HK-2 (cell line): ENCODE data around the gene EXOC2.

Experiments used
- DNase-seq: peaks from one replicate; pipeline ENCODE4 v3.0.0-alpha.2; 2018; ENCODE audit not compliant: unreplicated experiment

The EXOC2 gene

DNA sequence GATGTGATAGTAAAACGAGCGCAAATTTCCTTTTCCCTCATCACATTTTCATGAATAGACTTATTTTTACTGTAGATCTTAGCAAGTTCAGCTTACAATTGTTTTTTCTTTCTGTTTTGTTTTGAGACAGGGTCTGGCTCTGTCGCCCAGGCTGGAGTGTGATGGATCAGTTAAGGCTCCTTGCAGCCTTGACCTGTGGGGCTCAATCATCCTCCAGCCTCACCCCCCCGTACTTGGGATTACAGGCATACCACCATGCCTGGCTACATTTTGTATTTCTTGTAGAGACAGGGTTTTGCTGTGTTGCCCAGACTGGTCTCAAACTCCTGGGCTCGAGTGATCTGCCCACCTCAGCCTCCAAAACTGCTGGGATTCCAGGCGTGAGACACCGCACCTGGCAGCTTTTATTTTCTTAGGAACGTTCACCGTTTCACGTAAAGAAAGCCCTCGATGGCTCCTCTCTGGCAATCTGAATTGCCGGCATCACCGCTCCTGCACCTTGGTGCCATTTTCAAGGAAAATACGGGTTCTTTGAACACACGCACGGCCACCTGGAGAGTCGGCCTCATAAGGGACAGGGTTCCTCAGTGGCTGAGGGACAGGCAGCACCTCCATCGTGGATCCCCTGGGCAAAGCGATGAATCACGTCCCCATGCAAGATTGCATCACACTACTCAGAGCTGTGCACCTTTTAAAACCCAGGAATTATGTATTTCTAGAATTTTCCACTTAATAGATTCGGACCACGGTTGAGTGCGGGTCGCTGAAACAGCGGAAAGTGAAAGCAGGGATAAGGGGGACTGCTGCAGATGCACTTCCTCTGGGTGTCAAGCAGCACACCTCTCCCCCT, 222.7 kb downstream of the EXOC2 start:
- DNase-seq, result no peak

DNA sequence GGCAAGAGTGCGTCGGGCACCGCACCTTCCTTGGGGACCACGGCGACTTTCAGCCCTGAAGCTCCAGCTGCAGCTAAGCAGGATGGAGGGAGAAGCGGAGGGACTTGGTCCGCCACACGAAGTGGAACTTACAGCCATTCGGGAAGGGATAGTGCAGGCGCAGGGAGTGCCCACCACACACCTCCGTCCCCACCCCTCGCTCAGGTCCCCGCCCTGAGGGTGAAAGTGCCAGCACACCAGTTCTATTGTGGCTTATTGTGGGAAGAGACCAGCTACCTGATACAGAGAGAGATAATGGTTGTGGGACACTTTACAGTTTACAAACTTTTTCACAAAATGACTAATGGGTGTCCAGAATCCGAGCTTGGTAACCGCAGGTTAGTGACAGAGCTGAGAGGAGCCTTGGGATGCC, 225.3 kb downstream of the EXOC2 start:
- DNase-seq, result no peak

DNA sequence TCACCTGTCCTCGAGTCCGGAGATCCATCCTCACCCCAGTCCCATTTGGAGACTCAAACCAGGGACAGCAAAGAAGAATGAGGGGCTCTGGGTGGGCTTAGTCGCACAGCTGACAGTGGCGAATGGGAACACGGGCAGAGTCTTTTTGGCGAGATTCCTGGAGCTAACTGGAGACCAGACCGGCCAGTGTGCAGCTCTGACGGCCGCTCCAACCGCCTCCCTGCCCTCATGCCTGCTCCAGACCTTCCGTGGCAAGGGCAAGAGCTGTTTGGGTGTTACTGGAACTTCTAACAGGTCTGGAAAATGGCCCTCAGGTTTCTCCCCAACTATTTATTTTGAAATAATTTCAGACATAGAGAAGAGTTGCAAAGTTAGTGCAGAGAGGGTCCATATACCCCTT, 225.8 kb downstream of the EXOC2 start:
- DNase-seq, result no peak

DNA sequence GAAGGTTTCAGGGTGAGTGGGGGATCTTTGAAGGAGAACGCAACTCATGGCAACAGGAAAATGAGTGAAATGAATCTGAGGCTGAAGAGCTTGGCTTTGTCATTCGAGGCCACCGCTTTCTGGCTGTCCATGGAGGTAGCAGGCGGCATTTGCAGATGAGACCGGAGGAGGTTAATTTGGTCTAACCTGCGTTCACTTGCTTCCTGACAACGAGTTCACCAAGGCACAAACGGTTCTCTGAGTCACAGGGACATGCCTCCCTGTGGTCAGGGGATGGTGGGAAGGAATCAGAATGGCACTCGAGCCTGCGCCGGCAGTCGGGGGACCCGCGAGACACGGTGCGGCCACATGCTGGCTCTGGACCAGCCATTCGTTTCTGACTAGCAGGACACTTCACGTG, 226.4 kb downstream of the EXOC2 start:
- DNase-seq, result no peak

DNA sequence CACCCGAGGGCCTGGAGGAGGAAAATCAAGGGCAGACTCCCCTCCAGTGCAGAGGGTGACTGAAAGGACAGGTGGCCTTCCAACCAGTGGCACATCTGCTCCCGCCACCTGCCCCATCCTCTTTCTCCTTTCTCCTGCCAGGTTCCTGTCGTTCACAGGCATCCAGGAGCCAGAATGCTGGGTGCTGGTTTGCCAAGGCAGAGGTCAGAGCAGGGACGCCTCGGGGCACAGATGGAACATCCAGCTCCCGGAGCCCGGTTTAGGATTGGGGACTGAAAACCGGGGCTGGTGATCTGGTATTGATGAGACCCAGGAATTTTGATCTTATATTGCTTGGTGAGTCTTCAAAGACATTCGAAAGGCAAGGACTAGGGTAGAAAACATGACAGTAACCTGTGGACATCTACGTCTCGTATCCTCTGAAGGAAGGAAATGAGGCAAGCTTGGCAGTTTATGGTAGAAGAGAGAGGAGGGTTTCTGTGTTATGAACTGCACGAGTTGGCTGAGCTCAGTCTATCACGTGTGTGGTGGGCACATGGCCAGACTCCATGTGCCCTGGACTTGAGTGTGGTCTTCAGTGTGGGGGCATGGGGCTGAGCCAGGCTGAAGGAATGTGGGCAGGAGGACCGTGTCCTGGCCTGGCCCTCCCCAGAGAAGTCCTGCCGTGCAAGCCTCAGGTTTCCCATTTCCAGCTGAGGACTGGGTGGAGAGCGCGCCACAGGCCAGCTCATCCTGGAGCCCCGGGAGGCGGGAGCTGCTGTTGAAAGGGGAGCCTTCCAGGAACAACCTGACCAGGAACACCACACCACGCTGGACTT, 227.2 kb downstream of the EXOC2 start:
- no peak for DNase-seq

DNA sequence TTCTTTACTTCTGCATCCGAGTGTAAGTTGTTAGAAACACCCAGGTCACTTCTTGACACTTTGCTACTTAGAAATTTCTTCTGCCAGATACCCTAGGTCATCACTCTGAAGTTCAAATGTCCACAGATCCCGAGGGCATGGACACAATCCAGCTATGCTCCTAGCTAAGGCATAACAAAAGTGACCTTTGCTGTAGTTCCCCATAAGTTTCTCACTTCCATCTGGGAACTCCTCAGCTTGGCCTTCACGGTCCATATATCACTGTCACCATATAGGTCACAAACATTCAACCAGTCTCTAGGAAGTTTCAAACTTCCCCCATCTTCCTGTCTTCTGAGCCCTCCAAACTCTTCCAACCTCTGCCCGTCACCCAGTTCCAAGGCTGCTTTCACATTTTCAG, 236.1 kb downstream of the EXOC2 start:
- no peak for DNase-seq

DNA sequence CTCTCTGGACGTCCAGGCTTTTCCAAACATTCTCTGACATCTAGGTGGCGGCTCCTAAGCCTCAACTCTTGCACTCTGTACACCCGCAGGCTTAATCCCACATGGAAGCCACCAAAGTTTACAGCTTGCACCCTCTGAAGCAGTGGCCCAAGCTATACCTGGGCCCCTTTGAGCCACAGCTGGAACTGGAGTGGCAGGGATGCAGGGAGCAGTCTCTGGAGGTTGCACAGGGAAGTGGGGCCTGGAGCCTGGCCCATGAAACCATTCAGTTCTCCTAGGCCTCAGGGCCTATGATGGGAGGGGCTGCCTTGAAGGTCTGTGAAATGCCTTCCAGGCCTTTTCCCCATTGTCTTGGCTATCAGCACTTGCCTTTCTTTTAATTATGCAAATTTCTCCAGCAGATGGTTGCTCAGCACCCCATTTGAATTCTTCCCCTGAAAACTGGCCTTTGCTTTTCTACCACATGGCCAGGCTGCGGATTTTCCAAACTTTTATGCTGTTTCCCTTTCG, 236.5 kb downstream of the EXOC2 start:
- DNase-seq, result no peak

DNA sequence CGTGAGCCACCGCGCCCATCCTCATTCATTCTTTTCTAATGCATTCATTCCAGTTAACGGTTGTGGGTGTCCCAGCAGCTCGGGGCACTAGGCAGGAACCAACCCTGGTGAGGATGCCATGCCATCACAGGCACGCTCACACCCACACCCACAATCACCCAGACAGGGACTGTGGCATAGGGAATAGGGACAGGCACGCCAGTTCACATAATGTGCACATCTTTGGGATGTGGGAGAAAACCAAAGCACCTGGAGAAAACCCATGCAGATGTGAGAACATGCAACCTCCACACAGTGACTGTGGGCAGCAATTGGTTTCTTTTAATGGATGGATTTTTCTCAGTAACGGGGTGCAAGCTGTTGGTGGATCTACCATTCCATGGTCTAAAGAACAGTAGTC, 237.1 kb downstream of the EXOC2 start:
- DNase-seq, result no peak

DNA sequence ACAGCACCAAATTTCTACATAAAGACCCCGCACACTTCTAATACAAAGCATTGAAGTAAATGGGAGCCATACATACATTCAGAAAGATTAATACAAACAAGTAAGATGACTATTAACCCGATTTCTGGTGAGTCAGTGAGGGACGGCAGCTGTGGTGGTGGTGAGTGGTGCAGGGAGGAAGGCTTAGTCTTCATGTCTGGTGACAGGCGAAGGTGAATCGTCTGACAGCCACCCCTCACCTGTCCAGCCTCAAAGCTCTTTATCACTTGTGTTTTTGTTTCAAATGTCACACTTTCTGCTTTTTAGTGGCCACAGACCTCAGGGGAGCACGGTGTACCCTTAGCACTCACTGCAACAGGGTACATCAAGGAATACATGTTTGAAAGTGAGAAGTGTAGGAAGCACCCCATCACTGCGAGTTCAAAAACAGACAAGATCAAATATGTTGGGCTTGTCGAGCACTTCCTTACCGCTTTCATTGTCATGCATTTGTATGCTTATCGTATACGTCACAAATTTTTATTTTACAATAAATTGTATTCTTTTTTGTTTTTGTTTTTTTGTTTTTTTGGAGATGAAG, 237.8 kb downstream of the EXOC2 start:
- no peak for DNase-seq

DNA sequence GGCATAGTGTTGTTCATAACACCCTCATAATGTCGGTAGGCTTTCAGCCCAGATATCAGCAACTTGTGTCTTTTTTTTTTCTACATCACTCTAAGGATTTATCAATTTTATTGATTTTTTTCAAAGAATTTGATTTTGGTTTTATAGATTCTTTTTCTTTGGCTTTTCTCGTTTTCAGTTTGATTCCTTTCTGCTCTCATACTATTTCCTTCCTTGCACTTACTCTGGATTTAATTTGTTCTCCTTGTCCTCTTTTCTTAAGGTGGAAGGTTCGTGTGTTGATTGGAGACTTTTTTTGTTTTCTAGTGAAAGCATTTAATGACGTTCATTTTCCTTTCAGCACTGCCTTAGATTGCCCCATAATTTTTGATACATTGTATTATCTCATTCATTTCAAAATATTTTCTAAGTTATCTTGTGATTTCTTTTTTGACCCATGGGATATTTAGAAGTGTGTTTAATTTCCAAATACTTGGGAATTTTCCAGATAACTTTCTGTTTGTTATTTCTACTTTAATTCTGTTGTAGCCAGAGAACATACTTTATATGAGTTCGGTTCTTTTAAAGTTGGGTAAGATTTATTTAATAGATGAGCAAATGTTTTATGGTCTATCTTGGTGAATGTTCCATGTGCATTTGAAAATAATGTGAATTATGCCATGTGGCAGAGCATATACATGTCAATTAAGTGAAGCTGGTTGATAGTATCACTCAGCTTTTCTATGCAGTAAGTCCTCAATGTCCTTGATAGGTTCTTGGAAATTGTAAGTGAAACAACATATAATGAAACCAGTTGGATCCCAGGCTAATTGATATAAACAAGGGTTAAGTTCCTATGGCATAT, 238.6 kb downstream of the EXOC2 start:
- DNase-seq, result no peak

DNA sequence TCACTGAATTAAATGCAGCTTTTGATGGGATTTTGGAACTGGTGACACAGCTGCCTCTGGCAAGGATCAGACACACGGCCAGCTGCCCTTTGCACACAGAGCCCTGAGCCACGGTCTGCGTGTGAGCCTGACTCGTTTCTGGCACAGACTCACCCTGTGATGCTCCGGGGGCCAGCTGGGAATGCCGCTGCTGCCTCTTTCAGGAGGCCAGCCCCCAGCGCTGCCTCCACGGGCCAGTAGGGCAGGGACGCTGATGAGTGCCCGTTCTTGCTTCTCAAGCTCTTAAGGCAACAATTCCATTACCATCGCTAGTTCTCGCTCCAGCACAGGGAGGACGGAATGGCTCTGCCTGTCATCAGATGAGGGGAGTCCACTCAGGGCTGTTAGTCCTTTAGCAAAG, 239.8 kb downstream of the EXOC2 start:
- DNase-seq, result no peak

DNA sequence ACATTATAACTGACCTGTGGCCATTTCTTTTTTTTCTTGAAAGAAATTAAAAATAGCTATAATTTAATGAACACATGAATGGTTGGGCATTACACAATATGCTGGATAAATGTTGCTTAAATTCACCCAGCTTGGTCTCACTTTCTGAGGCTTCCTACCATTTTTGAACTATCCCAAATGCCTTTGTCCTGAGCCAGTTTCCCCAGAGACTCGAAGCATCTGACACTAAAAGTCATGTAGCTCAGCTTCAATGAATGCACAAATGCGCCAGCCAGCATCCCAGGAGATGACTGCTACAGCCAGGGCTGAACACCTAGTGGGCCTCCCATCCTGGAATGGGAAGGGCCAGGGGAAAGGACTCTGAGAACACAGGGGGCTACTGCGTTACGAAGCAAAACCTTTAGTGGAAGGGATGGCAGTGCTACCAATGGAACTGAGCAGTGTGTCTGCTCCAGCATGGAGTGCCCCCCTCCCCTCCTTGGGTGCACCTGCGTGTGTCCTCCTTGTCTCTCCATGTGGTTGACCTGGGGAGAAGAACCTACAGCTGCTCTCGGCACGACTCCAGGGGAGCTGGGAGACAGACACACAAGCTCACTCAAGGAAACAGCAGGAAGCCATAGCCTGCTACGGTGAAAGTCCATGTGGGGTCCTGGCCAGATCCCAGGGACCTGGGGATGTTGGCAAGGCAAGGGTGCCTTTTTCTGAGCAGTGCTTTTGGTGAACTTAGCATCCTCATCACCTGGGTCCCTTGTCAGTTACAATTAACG, 240.5 kb downstream of the EXOC2 start:
- DNase-seq, result no peak

DNA sequence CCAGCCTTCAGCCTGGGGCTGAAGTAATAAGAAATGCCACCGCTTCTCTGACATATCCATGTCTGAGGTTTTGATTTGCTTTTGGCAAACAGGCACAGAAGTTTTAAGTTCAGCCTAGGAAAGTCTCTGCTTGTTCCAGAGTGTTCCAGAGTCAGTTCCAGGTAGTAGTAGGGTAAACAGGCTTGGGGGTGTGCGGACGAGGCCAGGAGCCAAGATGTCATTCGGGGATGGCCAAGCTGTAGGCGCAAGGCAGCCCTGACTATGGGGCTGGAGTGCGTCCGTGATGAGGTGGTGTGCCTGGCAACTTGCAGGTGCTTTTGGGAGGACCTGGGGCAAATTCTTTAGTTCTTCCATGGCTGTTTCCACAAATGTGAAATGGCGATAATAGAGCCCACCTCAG, 241.1 kb downstream of the EXOC2 start:
- no peak for DNase-seq

DNA sequence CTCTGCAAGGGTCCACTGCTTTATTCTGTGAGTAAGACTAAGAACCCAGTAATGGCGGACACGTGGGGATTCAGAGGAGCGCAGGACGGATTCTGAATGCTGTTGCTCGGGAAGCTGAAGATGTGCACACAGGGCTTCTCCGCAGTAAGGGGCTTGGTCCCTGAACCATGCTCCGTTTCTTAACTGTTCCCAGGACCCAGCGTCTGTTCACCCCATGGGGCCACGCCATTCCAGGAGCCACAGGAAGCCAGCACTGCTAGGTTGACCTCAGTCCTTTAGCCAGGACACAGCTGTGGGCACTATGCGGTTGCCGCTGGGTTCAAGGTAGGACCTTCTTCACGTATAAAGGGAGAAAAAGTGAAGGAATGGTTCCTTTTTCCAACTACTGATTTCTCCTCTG, 241.6 kb downstream of the EXOC2 start:
- no peak for DNase-seq

DNA sequence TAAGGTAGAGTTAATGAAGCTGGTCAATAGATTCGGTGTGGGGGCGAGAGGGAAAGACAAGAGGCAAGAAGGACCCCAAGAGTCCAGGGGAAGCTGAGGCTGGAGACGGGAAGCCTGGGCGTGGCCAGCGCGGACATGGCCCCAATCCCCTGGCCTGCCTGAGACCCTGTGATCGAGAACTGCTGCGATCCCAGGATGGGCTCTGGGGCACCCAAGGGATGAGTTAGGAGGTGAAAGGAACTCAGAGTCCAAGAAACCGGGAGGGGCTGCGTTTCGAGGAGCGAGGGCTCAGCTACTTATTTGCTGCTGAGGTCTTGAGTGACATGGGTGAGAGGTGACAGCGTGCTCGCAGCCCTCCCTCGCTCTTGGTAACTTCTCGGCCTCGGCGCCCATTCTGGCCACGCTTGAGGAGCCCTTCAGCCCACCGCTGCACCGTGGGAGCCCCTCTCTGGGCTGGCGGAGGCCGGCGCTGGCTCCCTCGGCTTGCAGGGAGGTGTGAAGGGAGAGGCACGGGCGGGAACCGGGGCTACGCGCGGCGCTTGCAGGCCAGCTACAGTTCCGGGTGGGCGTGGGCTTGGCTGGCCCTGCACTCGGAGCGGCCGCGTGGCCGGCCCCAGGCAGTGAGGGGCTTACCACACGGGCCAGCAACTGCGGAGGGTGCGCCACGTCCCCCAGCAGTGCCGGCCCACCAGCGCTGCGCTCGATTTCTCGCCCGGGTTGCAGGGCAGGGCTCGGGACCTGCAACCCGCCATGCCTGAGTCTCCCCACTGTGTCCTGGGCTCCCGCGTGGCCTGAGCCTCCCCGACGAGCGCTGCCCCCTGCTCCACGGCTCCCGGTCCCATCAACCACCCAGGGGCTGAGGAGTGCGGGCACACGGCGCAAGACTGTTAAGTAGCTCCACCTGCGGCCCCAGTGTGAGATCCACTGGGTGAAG, 243.2 kb downstream of the EXOC2 start:
- DNase-seq, result no peak

DNA sequence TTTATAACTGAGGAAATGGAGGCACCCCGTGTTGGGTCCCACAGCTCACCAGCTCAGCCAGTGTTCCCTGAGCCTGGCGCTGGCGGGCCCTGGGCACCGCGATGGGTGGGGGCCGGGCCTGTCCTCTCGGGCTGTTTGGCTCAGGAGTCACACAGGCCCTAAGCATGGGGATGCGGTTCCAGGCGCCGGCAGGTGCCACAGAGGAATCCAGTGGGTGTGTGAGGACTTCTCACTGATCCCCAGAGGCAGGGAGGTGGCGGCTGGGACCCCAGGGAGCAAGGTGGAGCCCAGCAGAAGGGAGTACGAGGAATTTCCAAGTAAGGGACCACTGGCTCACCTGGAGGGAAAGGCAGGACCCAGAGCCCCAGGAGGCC, 243.9 kb downstream of the EXOC2 start:
- DNase-seq, result no peak

DNA sequence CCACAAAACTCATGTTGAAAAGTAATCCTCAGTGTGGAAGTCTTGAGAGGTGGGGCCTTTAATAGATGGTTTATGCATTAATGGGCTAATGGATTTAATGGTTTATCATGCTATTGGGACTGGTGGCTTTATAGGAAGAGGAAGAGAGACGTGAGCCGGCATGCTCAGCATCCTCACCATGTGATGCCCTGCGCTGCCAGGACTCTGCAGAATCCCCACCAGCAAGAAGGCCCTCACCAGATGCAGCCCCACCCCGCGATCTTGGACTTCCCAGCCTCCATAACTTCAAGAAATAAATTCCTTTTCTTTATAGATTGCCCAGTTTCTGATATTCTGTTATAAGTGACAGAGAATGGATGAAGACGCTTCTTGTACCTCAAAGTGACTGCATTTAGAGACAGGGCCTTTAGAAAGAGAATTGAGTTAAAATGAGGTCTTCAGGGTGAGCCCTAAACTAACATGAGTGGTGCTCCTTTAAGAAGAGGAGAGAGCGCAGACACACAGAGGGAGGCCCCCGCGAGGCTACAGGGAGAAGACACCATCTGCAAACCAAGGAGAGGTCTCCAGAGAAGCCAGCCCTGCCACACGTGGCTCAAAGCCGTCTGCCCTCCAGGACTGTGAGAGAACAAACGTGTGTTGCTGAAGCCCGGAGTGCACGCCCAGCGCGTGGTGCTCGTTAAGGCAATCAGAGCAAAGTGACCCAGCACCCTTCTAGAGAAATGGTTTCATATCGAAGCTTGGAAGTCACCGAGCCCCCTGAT, 244.5 kb downstream of the EXOC2 start:
- DNase-seq, result no peak

DNA sequence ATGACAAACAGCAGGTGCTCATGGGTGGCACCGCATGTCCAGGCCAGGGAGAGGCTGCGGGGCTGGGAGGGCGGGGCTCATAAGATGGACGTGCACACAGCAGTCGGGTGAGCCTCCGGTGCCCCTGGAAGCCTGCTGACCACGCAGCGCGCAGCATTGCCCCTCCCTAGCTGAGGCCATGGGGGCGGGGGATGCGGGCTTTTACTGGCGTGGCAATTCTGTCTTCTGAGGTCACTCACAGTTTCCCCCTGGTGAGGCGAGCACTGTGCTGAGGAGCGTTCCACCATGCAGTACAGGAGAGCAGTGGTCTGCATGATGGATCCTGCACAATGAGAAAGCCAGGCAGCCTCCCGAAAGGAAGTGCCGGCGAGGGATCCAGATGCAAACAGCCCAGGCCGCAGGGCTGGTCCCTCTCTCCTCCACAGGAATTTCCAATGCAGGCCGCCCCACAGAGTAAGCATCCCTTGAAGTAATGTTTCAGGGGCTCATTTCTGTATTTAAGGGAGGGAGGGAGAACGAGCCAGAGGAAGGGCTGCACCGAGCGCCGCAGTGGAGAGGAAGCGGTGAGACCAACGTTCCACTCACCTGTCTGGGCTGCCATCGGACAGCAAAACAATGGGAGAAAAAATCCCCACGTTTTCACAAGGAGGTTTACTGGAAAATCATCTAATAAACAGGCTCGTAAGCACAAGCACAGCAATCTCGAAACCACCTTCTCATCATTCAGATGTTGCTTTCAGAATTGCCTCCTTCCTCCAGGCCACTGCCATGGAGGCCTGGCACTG, 245.4 kb downstream of the EXOC2 start:
- DNase-seq, result no peak
